Measurements from ENCODE around the gene H19.

DNA sequence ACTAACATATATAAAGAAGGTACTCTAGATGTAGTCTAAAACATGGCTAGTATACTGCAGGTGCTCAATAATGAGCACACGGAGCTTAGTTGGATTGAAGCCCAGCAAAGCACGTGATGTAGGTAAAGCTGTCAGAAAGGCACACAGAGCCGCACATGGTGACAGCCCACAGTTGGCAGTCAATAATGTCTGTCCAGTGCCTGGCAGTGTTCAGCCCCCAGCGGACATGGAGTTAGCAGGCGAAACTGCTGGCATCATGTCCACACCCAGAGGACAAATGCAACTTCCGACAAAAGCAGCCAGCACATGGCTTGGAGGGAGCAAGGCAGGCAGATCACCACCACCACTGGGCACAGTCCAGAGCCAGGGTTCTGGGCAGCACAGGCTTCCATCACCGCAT, 43.5 kb upstream of the H19 start:
- TF ChIP-seq, protein P1, sequence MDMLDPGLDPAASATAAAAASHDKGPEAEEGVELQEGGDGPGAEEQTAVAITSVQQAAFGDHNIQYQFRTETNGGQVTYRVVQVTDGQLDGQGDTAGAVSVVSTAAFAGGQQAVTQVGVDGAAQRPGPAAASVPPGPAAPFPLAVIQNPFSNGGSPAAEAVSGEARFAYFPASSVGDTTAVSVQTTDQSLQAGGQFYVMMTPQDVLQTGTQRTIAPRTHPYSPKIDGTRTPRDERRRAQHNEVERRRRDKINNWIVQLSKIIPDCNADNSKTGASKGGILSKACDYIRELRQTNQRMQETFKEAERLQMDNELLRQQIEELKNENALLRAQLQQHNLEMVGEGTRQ (CRISPR knock-in tag; IDR thresholded peaks at IDR 0.05), result no peak
- TF ChIP-seq, protein P2, sequence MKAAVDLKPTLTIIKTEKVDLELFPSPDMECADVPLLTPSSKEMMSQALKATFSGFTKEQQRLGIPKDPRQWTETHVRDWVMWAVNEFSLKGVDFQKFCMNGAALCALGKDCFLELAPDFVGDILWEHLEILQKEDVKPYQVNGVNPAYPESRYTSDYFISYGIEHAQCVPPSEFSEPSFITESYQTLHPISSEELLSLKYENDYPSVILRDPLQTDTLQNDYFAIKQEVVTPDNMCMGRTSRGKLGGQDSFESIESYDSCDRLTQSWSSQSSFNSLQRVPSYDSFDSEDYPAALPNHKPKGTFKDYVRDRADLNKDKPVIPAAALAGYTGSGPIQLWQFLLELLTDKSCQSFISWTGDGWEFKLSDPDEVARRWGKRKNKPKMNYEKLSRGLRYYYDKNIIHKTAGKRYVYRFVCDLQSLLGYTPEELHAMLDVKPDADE (conservative IDR thresholded peaks at IDR 0.05; ENCODE audit: control insufficient read depth, low read depth, low read length), result no peak
- TF ChIP-seq, protein P3, sequence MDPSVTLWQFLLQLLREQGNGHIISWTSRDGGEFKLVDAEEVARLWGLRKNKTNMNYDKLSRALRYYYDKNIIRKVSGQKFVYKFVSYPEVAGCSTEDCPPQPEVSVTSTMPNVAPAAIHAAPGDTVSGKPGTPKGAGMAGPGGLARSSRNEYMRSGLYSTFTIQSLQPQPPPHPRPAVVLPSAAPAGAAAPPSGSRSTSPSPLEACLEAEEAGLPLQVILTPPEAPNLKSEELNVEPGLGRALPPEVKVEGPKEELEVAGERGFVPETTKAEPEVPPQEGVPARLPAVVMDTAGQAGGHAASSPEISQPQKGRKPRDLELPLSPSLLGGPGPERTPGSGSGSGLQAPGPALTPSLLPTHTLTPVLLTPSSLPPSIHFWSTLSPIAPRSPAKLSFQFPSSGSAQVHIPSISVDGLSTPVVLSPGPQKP (CRISPR knock-in tag; IDR thresholded peaks at IDR 0.05), result no peak
- no peak for TF ChIP-seq POLR2AphosphoS5 (IDR thresholded peaks at IDR 0.05; ENCODE audit: control insufficient read depth, insufficient read depth, low read depth, low read length)
- TF ChIP-seq, protein P4, sequence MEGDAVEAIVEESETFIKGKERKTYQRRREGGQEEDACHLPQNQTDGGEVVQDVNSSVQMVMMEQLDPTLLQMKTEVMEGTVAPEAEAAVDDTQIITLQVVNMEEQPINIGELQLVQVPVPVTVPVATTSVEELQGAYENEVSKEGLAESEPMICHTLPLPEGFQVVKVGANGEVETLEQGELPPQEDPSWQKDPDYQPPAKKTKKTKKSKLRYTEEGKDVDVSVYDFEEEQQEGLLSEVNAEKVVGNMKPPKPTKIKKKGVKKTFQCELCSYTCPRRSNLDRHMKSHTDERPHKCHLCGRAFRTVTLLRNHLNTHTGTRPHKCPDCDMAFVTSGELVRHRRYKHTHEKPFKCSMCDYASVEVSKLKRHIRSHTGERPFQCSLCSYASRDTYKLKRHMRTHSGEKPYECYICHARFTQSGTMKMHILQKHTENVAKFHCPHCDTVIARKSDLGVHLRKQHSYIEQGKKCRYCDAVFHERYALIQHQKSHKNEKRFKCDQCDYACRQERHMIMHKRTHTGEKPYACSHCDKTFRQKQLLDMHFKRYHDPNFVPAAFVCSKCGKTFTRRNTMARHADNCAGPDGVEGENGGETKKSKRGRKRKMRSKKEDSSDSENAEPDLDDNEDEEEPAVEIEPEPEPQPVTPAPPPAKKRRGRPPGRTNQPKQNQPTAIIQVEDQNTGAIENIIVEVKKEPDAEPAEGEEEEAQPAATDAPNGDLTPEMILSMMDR (IDR thresholded peaks at IDR 0.05 in 2 of 3, conservative IDR thresholded peaks at IDR 0.05 in 1 of 3; ENCODE audit: insufficient read depth in 2 of 3, low read depth in 1 of 3, low read length in 3 of 3), result no peak
- TF ChIP-seq, protein P5, sequence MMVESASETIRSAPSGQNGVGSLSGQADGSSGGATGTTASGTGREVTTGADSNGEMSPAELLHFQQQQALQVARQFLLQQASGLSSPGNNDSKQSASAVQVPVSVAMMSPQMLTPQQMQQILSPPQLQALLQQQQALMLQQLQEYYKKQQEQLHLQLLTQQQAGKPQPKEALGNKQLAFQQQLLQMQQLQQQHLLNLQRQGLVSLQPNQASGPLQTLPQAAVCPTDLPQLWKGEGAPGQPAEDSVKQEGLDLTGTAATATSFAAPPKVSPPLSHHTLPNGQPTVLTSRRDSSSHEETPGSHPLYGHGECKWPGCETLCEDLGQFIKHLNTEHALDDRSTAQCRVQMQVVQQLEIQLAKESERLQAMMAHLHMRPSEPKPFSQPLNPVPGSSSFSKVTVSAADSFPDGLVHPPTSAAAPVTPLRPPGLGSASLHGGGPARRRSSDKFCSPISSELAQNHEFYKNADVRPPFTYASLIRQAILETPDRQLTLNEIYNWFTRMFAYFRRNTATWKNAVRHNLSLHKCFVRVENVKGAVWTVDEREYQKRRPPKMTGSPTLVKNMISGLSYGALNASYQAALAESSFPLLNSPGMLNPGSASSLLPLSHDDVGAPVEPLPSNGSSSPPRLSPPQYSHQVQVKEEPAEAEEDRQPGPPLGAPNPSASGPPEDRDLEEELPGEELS (CRISPR knock-in tag; IDR thresholded peaks at IDR 0.05; ENCODE audit: borderline replicate concordance), result no peak
- TF ChIP-seq ATF7 (IDR thresholded peaks at IDR 0.05), result no peak
- TF ChIP-seq RBBP5 (IDR thresholded peaks at IDR 0.05; ENCODE audit: borderline replicate concordance, insufficient read depth, low read length, poor library complexity, severe bottlenecking), result no peak
- no peak for TF ChIP-seq RBM15 (IDR thresholded peaks at IDR 0.05; ENCODE audit: insufficient read depth, low read length)
- TF ChIP-seq, protein P6, sequence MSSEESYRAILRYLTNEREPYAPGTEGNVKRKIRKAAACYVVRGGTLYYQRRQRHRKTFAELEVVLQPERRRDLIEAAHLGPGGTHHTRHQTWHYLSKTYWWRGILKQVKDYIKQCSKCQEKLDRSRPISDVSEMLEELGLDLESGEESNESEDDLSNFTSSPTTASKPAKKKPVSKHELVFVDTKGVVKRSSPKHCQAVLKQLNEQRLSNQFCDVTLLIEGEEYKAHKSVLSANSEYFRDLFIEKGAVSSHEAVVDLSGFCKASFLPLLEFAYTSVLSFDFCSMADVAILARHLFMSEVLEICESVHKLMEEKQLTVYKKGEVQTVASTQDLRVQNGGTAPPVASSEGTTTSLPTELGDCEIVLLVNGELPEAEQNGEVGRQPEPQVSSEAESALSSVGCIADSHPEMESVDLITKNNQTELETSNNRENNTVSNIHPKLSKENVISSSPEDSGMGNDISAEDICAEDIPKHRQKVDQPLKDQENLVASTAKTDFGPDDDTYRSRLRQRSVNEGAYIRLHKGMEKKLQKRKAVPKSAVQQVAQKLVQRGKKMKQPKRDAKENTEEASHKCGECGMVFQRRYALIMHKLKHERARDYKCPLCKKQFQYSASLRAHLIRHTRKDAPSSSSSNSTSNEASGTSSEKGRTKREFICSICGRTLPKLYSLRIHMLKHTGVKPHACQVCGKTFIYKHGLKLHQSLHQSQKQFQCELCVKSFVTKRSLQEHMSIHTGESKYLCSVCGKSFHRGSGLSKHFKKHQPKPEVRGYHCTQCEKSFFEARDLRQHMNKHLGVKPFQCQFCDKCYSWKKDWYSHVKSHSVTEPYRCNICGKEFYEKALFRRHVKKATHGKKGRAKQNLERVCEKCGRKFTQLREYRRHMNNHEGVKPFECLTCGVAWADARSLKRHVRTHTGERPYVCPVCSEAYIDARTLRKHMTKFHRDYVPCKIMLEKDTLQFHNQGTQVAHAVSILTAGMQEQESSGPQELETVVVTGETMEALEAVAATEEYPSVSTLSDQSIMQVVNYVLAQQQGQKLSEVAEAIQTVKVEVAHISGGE (CRISPR knock-in tag; IDR thresholded peaks at IDR 0.05), result no peak
- no peak for TF ChIP-seq SP2 (IDR thresholded peaks at IDR 0.05; ENCODE audit: extremely low read depth, low read depth, low read length, poor library complexity, severe bottlenecking)
- no peak for TF ChIP-seq NUFIP1 (IDR thresholded peaks at IDR 0.05; ENCODE audit: partially characterized antibody)
- no peak for TF ChIP-seq CREBBP (IDR thresholded peaks at IDR 0.05; ENCODE audit: low read depth, low read length)
- TF ChIP-seq, protein P7, sequence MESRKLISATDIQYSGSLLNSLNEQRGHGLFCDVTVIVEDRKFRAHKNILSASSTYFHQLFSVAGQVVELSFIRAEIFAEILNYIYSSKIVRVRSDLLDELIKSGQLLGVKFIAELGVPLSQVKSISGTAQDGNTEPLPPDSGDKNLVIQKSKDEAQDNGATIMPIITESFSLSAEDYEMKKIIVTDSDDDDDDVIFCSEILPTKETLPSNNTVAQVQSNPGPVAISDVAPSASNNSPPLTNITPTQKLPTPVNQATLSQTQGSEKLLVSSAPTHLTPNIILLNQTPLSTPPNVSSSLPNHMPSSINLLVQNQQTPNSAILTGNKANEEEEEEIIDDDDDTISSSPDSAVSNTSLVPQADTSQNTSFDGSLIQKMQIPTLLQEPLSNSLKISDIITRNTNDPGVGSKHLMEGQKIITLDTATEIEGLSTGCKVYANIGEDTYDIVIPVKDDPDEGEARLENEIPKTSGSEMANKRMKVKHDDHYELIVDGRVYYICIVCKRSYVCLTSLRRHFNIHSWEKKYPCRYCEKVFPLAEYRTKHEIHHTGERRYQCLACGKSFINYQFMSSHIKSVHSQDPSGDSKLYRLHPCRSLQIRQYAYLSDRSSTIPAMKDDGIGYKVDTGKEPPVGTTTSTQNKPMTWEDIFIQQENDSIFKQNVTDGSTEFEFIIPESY (CRISPR knock-in tag; IDR thresholded peaks at IDR 0.05), result no peak

Data from K562 (cell line).